GM18505 (cell line): ENCODE data around the gene NUDT14.

Experiments used
- ATAC-seq: cut with Tn5 transposase; IDR thresholded peaks from one replicate; pipeline ENCODE4 v1.9.1; 2021; ENCODE audit not compliant: unreplicated experiment
- POLR2A ChIP-seq: IDR thresholded peaks from 4 replicates; pipeline ENCODE4 v1.6.1; 2011; ENCODE audit warnings: borderline replicate concordance; ENCODE audit not compliant: insufficient read depth, insufficient read length; ENCODE audit errors: extremely low read depth

Gene NUDT14

GRCh38 chr14:105207996-105208737, 27.1 kb upstream of the NUDT14 start:
- ATAC-seq = no peak

GRCh38 chr14:105207460-105207901, 26.4 kb upstream of the NUDT14 start:
- TF ChIP-seq POLR2A = no peak
- ATAC-seq = no peak

More at GRCh38 chr14:105207996-105208737, 27.1 kb upstream of the NUDT14 start:
- no peak for TF ChIP-seq POLR2A

DNA sequence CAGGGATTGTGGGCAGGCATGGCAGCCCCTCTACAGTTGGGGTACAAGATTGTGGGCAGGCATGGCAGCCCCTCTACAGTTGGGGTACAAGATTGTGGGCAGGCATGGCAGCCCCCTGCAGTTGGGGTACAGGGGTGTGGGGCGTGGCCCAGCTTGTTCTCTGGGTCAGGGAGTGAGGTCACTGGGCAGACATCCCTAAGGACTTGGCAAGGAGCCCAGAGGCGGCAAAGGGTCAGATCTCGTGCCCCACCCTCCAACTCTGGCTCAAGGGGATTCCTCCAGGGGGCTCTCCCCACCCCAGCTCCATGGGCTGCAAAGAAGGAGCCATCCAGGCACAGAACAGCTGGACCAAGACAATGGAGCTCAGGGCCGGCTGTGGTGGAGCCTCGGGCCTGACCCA, 25.8 kb upstream of the NUDT14 start:
- no peak for ATAC-seq
- no peak for TF ChIP-seq POLR2A

DNA sequence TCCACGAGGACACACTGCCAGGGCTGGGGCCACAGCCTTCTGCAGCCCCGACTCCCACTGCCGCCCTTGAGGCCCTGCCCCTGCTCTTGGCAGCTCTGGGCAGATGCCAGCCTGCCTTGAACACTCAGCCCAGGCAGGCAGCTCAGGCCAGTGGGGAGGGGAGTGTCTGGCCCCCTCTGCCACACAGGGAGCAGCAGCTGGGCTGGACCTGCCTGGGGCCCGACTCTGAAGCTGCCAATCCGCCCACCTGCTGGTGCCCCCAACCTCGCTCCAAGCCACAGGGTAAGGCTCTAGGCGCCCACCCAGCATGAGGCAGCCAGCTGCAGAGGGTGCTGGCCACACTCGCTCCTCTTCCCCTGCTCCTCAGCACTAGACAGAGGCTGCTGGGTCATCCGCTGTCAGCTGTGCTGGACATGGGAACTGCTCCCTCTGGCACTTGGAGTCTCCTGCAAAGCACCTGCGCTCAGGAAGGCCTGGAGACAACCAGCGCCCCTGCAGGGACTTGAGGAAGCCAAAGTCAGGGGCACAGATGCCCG, 24.6 kb upstream of the NUDT14 start:
- ATAC-seq = no peak
- no peak for TF ChIP-seq POLR2A

- TF ChIP-seq POLR2A = no peak
- no peak for ATAC-seq
Measured at GRCh38 chr14:105204931-105205672, 24.0 kb upstream of the NUDT14 start.

DNA sequence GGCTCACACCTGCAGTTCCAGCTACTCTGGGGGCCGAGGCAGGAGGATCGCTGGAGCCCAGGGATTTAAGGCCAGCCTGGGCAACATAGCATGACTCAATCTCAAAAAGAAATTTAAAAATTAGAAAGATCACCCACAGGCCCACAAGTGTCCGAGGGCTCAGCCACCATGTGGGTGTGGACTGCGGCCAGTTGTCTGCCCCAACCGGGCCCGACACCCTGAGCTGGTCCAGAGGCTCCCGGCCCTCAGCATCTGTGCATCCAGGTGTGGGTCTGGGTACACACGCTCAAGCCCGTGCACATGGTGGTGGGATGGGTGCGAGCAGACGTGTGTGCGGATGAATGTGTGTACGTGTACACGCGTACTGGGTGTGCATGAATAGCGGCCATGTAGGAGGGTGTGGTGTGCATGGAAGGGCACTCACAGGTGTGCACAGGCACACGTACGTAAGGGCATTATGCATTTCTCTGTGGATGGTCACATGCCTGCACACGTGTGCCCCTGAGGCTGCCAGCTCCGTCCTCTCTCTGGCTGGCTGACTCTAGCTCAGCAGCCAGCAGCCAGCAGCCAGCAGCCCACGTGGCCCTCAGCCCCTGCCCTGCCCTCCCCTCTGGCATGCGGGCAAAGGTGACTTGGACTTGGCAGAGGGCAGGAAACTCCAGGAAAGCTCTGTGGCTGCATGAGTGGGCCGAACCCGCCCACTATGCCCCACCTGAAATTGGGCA, 23.3 kb upstream of the NUDT14 start:
- TF ChIP-seq POLR2A = no peak
- ATAC-seq = no peak

- no peak for ATAC-seq
- no peak for TF ChIP-seq POLR2A
Measured at GRCh38 chr14:105203701-105204100, 22.6 kb upstream of the NUDT14 start.

GRCh38 chr14:105203057-105203531, 22.0 kb upstream of the NUDT14 start:
- no peak for ATAC-seq
- TF ChIP-seq POLR2A = no peak

DNA sequence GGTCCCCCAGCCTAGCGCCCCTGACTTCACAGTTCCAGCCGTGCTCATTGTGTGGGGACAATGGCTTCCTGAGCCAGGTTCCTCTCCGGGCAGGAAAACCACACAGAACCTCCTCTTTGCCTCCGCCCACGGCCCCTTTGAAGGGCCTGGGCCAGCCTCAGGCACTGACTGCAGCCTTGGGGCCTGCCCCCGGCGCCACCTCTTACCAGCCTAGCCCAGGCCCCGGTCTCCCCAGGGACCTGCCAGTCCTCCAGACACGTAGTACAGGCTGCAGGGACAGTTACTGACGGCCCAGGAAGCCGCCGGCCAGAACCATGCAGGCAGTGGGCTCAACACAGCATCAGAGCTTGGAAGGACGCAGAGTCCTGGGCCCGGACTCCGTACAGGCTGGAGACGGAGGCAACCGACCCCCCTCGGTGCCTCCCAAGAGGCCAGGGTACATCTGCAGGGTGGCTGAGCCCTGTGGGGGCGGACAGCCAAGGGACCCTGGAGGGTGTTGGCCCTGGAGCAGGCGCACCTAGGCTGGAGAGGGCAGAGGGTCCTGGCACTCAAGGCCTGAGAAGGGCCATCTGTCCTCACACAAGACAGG, 20.9 kb upstream of the NUDT14 start:
- ATAC-seq = no peak
- no peak for TF ChIP-seq POLR2A

DNA sequence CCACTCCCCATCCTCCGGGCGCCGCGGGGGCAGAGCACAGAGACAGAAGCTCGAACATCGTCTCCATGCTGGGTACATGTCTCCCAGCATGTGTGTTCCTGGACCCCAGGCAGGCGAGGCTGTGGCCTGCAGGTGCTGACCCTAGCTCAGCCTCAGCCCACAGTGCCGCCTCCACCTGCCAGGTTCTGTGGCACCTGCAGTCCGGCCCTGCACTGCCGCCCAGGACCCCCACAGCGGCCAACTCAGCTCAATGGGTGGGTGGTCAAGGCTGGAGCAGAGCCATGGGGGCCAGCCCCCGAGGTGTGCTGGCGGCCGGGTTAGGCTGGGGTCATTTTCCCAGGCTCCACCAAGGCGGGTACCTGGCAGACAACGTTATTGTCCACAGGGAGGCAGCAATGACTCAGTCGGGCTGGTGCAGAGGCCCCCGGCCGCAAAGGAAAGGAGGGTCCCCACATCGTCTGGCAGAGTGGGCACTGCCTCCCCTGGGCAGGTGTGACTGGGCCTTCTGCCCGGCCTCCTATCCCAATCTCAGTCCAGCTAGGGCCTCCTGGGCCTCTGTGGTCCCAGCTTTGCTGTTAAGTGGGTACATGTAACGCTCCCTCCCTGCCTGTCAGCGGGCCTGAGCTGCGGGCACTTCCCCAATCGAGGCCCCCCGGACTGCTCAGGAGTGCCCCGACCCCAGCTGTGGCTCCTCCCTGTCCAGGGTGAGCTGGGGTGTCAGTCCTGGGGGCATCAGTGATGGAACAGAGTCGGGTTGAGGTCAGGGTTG, 20.2 kb upstream of the NUDT14 start:
- no peak for TF ChIP-seq POLR2A
- ATAC-seq = no peak

DNA sequence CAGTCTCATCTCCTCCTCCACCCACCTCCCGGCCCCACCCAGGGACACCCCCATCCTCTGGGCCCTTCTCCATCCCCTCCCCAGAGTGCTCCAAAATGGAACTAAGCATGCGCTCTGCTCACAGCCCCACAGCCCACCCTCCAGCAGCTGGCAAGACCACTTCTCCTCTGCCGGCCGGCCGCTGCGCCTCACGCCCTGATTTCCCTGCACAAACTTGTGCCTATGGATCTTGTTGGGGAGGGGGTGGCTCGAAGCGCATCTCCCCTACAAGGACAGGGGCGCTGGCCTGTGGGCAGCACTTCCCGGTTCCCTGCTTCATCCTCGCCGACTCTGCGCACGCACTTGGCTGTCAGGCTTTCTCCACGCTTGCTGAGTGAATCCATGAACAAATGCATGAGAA, 19.5 kb upstream of the NUDT14 start:
- ATAC-seq = no peak
- TF ChIP-seq POLR2A = no peak

- no peak for ATAC-seq
- TF ChIP-seq POLR2A = no peak
Measured at GRCh38 chr14:105200074-105200473, 19.0 kb upstream of the NUDT14 start.
